ENCODE measurements around the gene KCNIP4.
"Not testable (repeated sequence)": the region's sequence is repeated elsewhere in the genome, so short reads cannot be mapped to it uniquely, and the experiment has no call there.

Gene KCNIP4

DNA sequence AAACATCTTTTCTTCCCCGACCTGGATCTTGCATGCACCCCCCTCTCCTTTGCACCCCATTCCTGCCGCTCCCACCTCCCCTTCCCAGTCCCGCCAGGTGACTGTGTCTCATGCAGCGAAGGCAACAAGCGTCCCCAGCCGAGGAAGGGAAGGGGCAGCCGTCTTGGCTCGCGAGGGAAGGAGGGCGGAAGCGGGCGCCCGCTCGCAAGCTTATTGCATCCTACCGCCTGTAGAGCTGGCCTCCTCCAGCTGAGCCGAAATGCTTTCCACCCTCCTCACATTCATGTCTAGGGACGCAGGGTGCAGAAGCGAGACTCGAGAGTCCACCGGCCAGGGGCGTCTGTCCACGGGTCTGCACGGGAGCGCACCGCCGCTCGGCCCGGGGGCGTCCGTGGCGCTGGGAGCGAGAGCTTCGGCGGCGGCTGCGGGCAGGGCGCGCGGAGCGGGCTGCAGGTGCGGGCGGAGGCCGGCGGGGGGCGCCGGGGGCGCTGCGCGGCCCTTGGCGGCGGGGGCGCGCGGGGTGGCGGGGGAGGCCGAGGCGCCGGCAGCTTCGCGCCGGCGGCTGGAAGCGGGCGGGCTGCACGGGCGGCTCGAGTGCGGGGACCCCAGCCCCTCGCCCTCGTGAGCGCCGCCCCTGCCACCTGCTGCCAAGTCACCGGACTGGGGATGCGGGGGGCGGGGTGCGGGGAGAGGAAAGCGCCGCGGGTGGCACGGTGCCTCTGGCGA lies at the start of gene KCNIP4:
Gene KCNIP4, minus strand, starts transcription at position 426 of the 726 bp plus-strand sequence.
- no peak for DNase-seq (ENCODE audit: low spot score)

DNA sequence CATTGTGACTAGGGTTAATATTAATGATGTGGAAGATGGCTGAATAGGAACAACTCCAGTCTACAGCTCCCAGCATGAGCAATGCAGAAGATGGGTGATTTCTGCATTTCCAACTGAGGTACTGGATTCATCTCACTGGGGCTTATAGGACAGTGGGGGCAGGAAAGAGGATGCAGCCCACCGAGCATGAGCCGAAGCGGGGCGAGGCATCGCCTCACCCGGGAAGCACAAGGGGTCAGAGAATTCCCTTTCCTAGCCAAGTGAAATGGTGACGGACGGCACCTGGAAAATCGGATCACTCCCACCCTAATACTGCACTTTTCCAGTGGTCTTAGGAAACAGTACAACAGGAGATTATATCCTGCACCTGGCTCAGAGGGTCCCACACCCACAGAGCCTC lies 48.0 kb upstream of the KCNIP4 start:
- DNase-seq (ENCODE audit: low spot score) = not testable (repeated sequence)

DNA sequence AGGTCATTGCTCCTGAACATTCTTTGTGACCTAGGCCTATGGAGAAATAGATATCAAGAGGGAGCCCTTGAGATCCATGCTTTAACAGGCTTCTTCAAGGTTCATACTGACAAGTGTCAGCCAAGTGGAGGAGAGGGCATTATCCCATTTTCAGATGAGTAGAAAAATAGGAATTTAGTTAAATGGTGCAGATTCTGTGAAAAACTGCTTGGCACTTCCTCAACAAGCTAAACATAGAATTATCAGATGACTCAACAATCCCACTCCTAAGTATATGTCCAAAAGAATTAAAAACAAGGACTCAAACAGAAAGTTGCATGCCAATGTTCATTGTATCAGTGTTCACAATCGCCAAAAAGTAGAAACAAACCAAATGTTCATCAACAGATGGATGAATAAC lies 43.8 kb upstream of the KCNIP4 start:
- no peak for DNase-seq (ENCODE audit: low spot score)

DNA sequence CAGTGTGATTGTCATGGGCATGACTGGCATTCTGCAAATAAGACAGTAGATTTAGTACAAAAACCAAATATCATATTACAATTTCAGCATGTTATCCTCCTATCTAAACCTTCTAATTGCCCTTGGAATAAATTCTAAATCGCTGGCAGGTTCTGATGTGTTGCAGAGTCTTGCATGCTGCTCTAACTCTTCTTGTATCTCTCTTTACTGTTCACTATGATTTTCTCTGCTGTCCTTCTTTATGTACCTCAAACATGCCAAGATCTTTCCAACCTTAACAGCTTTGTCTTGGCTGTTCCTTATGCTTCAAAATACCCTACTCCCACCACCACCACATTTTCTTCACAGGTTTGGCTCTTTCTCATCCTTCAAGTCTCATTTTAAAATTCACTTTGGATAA lies 43.0 kb upstream of the KCNIP4 start:
- no peak for DNase-seq (ENCODE audit: low spot score)

- no peak for DNase-seq (ENCODE audit: low spot score)
Observed at GRCh38 chr4:21991050-21991449, 42.5 kb upstream of the KCNIP4 start.

DNA sequence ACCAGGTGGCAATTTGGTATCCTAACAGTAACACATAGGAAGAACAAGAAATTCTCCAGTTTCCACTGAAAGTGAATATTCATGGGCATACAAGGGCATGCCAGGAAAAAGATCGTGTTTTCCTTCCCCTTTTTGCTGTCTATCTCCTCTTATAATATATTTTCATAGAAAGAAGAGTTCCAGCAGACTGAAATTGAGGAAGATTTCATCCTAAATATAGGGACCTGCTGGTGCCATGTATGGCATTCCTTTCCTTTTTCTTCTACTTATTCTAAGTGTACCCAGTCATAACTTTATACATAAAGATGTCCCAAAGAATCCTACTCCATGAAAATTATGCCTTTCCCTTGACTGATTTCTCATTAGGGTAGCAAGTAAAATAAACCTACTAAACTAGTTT lies 40.8 kb upstream of the KCNIP4 start:
- DNase-seq (ENCODE audit: low spot score) = no peak

GRCh38 chr4:21986307-21986706 lies 37.7 kb upstream of the KCNIP4 start:
- no peak for DNase-seq (ENCODE audit: low spot score)

GRCh38 chr4:21982087-21982486 lies 33.5 kb upstream of the KCNIP4 start:
- DNase-seq (ENCODE audit: low spot score) = no peak

GRCh38 chr4:21979196-21979595 lies 30.6 kb upstream of the KCNIP4 start:
- DNase-seq (ENCODE audit: low spot score) = no peak

DNA sequence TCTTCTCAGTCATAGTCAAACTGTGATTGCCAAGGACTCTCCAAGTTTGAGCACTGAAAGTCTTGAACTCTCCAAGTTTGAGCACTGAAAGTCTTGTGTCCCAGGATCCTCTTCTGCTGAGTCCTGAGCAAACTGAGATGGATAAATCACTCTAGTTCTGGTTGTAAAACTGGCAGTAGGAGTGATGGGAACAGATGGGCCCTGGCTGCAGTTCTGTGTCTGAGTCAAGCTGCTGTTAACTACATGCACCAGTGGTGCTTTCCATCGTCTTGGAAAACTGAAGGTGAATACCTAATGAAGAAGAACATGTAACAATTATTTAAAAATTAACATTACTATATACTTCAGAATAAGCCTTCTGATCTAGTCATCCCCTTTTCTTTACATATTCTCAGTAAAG lies 27.6 kb upstream of the KCNIP4 start:
- no peak for DNase-seq (ENCODE audit: low spot score)

DNA sequence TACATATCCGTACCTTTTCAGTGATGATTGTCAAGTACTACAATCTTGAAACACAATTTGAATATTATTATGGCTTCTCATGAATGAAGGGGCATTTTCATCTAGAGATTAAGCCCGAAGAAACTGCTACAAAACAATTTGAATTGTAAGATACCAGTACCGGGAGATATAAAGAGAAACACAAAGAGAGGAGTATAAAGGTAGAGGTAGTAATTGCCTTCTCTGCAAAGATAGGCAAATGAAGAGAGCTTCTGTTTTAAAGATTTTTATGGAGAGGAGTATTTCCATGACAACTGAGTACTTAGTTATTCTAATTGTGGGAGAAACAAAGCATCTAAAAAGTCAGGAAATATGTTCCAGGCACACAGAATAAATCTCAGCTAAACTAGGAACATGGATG lies 25.3 kb upstream of the KCNIP4 start:
- DNase-seq (ENCODE audit: low spot score) = no peak

DNA sequence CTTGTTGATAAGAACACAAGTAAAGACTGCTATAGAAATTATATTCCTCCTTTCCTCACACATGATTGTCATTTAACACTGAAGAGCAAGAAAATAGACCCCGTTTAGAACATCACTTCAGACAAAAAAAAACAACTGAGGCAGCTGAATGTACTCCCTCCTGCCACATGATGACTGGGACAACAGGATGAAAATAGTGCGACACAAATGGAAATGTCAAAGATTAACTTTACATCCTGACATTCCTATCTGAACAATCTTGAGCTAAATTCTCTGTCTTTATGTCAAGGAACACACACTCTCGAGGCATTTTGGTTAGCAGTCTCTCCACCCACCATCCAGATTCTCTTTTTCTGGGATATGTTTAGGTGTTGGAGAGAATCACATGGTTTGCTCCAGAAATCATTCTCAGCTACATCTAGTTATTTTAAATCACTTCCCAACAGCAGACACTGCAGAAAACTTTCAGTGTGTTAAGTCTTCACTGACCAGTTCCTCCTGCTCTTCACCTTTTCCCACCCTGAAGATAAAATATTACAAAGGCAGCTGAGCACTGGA lies 16.3 kb upstream of the KCNIP4 start:
- DNase-seq (ENCODE audit: low spot score) = no peak

DNA sequence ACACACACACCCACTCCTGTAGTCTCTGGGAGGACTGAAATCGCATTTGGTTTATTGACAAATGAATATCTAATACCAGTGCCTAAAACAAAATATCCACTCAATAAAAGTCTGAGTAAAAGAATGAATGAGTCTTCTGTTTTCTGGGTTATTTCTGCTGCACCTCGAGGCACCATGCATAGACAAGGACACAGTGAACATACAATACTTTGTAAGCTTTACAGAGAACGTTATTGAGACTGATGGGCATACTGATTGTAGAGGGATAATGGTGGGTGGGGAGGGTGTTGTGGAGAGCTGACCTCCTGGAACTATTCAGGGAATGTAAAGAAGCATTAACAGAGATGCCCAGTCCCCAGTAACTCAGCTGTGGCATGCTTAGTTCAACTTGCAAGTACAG lies 14.1 kb upstream of the KCNIP4 start:
- DNase-seq (ENCODE audit: low spot score) = no peak

- no peak for DNase-seq (ENCODE audit: low spot score)
Observed at GRCh38 chr4:21960793-21961192, 12.2 kb upstream of the KCNIP4 start.

DNA sequence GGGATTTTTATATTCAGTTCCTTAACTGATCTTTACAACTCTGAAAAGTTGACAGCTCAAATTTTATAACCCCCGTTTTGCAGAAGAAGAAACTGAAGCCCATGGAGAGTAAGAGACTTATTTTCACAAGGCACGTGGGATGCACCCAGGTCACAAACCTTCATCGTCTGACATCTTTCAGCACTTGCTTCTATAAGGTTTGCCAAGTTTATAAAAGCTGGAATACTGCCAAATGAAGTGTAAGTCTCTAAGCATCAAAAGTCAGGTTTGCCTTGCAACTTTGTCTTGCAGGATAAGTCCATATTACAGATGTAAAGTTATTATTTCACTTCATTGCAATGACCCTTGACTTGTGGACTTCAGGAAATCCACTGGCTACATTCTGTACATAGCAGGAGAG lies 6.3 kb upstream of the KCNIP4 start:
- no peak for DNase-seq (ENCODE audit: low spot score)

DNA sequence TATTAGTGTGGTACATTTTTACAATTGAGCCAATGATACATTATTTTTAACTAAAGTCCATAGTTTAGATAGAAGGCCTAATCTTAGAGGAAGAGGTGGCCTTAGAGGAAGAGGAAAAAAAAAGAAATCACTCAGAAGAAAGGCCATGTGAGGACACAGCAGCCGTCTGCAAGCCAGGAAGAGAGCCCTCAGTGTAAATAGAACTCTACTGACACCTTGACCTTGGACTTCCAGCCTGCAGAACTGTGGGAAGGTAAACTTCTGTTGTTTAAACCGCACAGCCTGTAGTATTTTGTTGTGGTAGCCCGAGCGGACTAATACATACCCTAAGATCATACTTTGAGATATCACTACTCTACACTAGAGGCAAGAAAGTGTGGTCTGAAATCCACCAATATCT lies 5.1 kb upstream of the KCNIP4 start:
- DNase-seq (ENCODE audit: low spot score) = no peak

- no peak for DNase-seq (ENCODE audit: low spot score)
Observed at GRCh38 chr4:21952549-21952948, 4.0 kb upstream of the KCNIP4 start.

- DNase-seq (ENCODE audit: low spot score) = no peak
Observed at GRCh38 chr4:21949073-21949457, 493 bp upstream of the KCNIP4 start.

- DNase-seq (ENCODE audit: low spot score) = no peak
Observed at GRCh38 chr4:21947791-21948346, 703 bp downstream of the KCNIP4 start.

DNA sequence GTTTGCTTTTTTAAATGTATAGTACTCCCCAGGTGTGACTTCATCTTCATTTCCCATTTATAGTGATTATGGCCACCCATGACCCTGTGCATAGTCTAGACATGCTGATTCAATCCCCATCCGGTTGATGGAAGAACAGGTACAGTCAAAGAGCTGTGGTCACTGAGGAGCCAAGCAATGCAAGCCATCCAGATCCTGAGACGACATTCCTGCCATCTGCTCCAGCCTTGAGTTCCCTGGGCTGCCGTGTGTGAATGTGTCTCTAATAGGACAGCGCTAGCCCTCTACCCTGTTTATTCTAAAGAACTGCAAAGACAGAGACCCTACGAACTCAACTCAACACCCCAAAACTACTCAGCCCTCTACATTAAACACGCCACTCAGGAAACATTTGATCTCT lies 1.7 kb downstream of the KCNIP4 start:
- no peak for DNase-seq (ENCODE audit: low spot score)

- DNase-seq (ENCODE audit: low spot score) = no peak
Observed at GRCh38 chr4:21921526-21922180, 26.9 kb downstream of the KCNIP4 start.

DNA sequence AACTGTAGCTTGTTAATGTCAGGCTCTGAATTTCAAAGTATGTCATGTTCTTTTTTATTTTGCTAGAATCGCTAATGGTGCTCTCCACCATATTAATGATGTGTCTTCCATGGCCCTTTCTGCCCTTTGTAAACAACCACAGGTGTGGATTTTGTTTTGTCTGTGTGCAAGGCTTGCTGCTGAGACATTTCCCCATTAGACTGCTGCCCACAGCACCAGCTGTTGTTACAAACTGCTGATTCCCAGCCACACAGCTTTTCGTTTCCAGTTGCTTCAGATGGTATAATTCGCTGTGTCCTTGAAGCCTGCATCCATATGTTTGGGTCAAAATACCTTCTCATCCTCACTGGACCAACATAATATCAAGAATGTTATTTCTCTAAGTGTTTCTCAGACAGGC lies 32.8 kb downstream of the KCNIP4 start:
- DNase-seq (ENCODE audit: low spot score) = no peak

DNA sequence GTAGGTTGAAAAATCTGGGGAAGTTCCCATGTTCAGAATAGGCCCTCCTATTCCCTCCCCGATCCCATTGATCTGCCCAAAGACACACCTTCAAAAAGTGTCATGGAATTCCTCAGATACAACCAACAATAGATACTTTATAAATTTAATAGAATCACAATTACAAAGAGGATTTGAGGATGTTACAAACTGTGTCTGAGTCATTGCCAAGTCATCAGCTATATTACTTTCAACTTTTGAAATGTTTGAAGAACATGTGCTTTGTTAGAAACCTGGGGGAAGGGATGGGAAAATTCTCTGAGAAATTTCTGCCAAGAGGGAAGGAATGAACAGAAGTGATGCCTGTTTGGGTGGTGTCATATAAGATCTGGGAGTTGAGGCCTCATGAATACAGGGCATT lies 46.7 kb downstream of the KCNIP4 start:
- no peak for DNase-seq (ENCODE audit: low spot score)
